ENCODE measurements around the gene MEIKIN.

MEIKIN gene

DNA sequence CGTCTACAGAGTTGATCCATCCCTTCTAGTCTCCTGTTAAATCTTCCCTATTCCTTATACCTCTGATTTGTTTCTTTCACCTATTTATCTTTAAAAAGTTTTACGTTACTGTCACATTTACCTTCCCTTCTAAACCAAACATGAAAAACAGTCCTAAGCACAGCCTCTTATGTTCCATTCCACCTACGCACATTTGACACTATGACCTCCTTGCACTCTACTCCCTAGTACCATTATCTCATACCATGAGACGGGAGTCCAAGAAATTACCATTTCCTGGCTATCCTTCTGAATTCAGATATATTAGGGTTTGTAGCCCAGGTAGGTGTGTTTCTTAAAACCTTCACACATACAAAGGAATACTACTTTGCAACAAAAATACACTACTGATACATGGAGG is 173.8 kb downstream of the MEIKIN start:
- H3K27ac ChIP-seq (ENCODE audit: low read depth, low read length): no peak overlapping the region
- no peak overlapping the region for H2AFZ ChIP-seq (ENCODE audit: low read length, unreplicated experiment)
- peaks cover 88% of the 10 kb centered on the region for H3K79me2 ChIP-seq (ENCODE audit: control insufficient read depth, insufficient read depth, low read length, unreplicated experiment)
- H3K36me3 ChIP-seq (ENCODE audit: insufficient read depth, low read length): peaks cover 6% of the 10 kb centered on the region; the same call in 1 of the 2 replicates
- H3K4me1 ChIP-seq (ENCODE audit: control insufficient read depth, insufficient read depth, low read length, unreplicated experiment): peaks cover 4% of the 10 kb centered on the region
- no peaks in the 10 kb centered on the region for H3K27me3 ChIP-seq (ENCODE audit: insufficient read depth, low read length)
- H3K4me3 ChIP-seq (ENCODE audit: low read depth, low read length): no peak overlapping the region

DNA sequence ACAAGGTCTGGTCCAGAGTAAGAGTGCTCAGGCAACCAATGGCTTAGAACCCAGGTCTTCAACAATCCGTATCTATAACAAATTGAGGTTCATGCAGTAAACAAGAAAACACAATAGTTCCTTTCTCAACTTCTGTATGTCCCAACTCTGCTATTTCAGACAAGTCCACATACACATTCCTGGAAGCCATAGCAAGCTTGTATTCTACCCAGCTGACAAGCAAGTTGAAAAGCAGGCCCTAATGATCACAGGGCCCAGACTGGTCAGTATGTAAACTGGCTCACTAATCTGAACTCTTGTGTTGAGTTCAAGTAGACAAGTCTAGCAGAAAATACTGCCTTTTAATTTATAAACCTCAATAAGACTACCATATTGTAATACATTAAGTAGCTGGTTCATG is 175.5 kb downstream of the MEIKIN start:
- Histone ChIP-seq H3K79me2 (ENCODE audit: control insufficient read depth, insufficient read depth, low read length, unreplicated experiment) (peaks cover 90% of the 10 kb centered on the region), H3K27ac (ENCODE audit: low read depth, low read length) (no peak overlapping the region), H3K4me3 (ENCODE audit: low read depth, low read length) (no peak overlapping the region), H3K4me1 (ENCODE audit: control insufficient read depth, insufficient read depth, low read length, unreplicated experiment) (no peaks in the 10 kb centered on the region), H3K36me3 (ENCODE audit: insufficient read depth, low read length) (no peaks in the 10 kb centered on the region; the same call in 1 of the 2 replicates), H2AFZ (ENCODE audit: low read length, unreplicated experiment) (no peak overlapping the region), H3K27me3 (ENCODE audit: insufficient read depth, low read length) (no peaks in the 10 kb centered on the region)

DNA sequence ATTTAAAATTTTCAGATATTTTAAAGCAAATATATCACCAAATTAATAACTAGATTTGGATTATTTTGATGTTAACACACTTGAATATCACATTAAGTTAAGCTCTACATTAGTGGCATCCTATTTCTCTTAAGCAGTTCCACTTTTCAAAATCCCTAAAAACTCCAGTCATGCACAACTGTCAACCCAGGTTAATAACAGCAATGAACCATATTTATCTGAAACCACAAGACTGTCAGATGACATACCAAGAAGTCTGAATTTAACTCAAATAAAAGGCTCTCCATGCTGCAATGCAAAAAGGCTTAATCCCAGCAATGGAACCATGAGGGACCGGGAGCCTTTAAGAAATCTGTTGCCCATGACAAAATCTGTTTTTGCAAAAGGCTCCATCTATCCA is 176.1 kb downstream of the MEIKIN start:
- H3K4me3 ChIP-seq (ENCODE audit: low read depth, low read length): no peak overlapping the region
- H3K79me2 ChIP-seq (ENCODE audit: control insufficient read depth, insufficient read depth, low read length, unreplicated experiment): peaks cover 91% of the 10 kb centered on the region
- no peak overlapping the region for H3K27ac ChIP-seq (ENCODE audit: low read depth, low read length)
- H3K36me3 ChIP-seq (ENCODE audit: insufficient read depth, low read length): peaks cover 5% of the 10 kb centered on the region; the same call in 1 of the 2 replicates
- no peaks in the 10 kb centered on the region for H3K27me3 ChIP-seq (ENCODE audit: insufficient read depth, low read length)
- no peaks in the 10 kb centered on the region for H3K4me1 ChIP-seq (ENCODE audit: control insufficient read depth, insufficient read depth, low read length, unreplicated experiment)
- no peak overlapping the region for H2AFZ ChIP-seq (ENCODE audit: low read length, unreplicated experiment)

DNA sequence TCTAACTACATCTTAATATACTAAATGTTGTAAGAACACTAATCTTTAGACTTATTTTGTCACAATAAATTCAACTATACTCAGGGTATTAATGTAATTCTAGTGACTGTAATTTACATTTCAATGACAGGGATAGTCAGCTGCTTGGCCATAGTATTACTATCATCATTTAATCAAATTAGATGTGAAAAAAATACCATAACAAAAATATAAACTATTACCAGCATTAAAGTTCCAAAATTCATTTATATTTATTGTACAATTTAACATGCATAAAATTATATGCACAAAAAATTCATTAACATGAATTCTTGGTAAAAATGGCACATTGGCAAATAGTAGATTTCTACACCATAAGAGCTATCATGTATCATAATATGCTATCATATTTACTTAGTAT is 177.6 kb downstream of the MEIKIN start:
- no peak overlapping the region for H3K27ac ChIP-seq (ENCODE audit: low read depth, low read length)
- H3K4me1 ChIP-seq (ENCODE audit: control insufficient read depth, insufficient read depth, low read length, unreplicated experiment): no peaks in the 10 kb centered on the region
- H3K4me3 ChIP-seq (ENCODE audit: low read depth, low read length): no peak overlapping the region
- peaks cover 6% of the 10 kb centered on the region; the same call in 1 of the 2 replicates for H3K36me3 ChIP-seq (ENCODE audit: insufficient read depth, low read length)
- no peak overlapping the region for H2AFZ ChIP-seq (ENCODE audit: low read length, unreplicated experiment)
- peaks cover 91% of the 10 kb centered on the region for H3K79me2 ChIP-seq (ENCODE audit: control insufficient read depth, insufficient read depth, low read length, unreplicated experiment)
- H3K27me3 ChIP-seq (ENCODE audit: insufficient read depth, low read length): no peaks in the 10 kb centered on the region

DNA sequence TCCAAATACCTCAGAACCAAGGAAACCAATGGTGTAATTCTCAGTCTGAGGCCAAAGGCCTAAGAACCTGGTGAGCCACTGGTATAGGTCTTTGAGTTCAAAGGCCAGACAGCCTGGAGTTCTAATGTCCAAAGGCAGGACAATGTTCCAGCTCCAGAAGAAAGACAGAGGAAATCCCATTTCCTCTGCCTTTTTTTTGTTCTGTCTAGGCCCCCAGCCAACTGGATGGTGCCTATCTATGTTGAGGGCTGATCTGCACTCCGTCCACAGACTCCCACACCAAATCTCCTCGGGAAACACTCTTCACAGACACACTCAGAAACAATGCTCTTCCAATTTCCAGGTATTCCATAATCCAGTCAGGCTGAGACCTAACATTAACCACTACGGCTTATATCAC is 178.8 kb downstream of the MEIKIN start:
- H3K79me2 ChIP-seq (ENCODE audit: control insufficient read depth, insufficient read depth, low read length, unreplicated experiment): peaks cover 91% of the 10 kb centered on the region
- H3K27me3 ChIP-seq (ENCODE audit: insufficient read depth, low read length): no peaks in the 10 kb centered on the region
- H3K36me3 ChIP-seq (ENCODE audit: insufficient read depth, low read length): peaks cover 6% of the 10 kb centered on the region; the same call in 1 of the 2 replicates
- H3K4me1 ChIP-seq (ENCODE audit: control insufficient read depth, insufficient read depth, low read length, unreplicated experiment): no peaks in the 10 kb centered on the region
- no peak overlapping the region for H3K4me3 ChIP-seq (ENCODE audit: low read depth, low read length)
- H2AFZ ChIP-seq (ENCODE audit: low read length, unreplicated experiment): no peak overlapping the region
- no peak overlapping the region for H3K27ac ChIP-seq (ENCODE audit: low read depth, low read length)

DNA sequence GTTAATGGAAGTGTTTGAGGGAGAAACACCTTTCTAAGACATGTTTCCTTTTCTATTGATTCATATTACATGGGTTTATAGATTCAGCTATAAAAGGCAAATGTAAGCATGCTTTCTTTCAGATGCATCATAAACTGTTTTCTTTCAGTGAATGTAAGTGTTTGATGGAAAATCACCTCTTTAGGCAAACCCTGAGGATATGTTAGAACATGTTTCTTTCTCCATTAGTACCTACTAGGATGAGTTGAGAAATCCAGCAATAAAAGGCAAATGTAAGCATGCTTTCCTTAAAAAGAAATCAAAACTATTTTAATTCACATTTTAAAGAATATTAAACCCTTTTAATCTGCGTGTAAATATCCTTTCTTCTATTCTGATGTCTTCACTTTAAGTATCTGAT is 180.2 kb downstream of the MEIKIN start:
- peaks cover 92% of the 10 kb centered on the region for H3K79me2 ChIP-seq (ENCODE audit: control insufficient read depth, insufficient read depth, low read length, unreplicated experiment)
- H3K27me3 ChIP-seq (ENCODE audit: insufficient read depth, low read length): no peaks in the 10 kb centered on the region
- no peaks in the 10 kb centered on the region for H3K4me1 ChIP-seq (ENCODE audit: control insufficient read depth, insufficient read depth, low read length, unreplicated experiment)
- no peak overlapping the region for H2AFZ ChIP-seq (ENCODE audit: low read length, unreplicated experiment)
- H3K27ac ChIP-seq (ENCODE audit: low read depth, low read length): no peak overlapping the region
- H3K36me3 ChIP-seq (ENCODE audit: insufficient read depth, low read length): peaks cover 6% of the 10 kb centered on the region; the same call in 1 of the 2 replicates
- H3K4me3 ChIP-seq (ENCODE audit: low read depth, low read length): no peak overlapping the region

DNA sequence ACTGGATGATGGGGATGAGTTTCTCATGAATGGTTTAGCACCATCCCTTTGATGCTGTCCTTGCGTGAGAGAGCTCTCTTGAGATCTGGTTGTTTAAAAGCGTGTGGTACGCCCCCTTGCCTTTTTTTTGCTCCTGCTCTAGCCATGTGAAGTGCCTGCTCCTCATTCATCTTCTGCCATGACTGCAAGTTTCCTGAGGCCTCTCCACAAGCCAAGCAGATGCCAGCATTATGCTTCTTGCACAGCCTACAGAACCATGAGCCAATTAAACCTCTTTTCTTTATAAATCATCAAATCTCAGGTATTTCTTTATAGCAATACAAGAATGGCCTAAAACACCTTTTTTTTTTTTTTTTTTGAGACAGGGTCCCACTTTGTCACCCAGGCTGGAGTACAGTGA is 181.5 kb downstream of the MEIKIN start:
- H3K79me2 ChIP-seq (ENCODE audit: control insufficient read depth, insufficient read depth, low read length, unreplicated experiment): peaks cover 93% of the 10 kb centered on the region
- no peak overlapping the region for H3K27ac ChIP-seq (ENCODE audit: low read depth, low read length)
- H3K4me1 ChIP-seq (ENCODE audit: control insufficient read depth, insufficient read depth, low read length, unreplicated experiment): no peaks in the 10 kb centered on the region
- no peaks in the 10 kb centered on the region for H3K27me3 ChIP-seq (ENCODE audit: insufficient read depth, low read length)
- H3K4me3 ChIP-seq (ENCODE audit: low read depth, low read length): no peak overlapping the region
- peaks cover 6% of the 10 kb centered on the region; the same call in 1 of the 2 replicates for H3K36me3 ChIP-seq (ENCODE audit: insufficient read depth, low read length)
- H2AFZ ChIP-seq (ENCODE audit: low read length, unreplicated experiment): no peak overlapping the region

DNA sequence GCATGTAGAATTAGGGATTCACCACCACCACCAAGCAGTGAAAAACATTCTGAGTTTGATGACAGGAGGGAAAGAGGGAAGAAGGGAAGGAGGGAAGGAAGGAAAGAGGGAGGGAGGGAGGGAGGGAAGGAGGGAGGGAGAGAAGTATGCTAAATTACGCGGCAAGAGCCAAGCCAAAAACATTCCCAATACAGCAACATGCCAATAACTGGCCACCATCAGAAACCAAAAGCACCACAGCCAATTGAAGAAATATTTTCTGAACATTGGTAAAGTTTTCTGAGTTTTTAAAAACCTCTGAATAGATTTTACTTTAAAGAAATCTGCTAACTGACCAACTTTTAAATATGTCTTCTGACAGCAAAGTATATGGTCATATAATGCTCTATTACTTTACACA is 184.7 kb downstream of the MEIKIN start:
- Histone ChIP-seq H3K79me2 (ENCODE audit: control insufficient read depth, insufficient read depth, low read length, unreplicated experiment) (peaks cover 99% of the 10 kb centered on the region), H2AFZ (ENCODE audit: low read length, unreplicated experiment) (no peak overlapping the region), H3K27me3 (ENCODE audit: insufficient read depth, low read length) (no peaks in the 10 kb centered on the region), H3K36me3 (ENCODE audit: insufficient read depth, low read length) (0 out of 2 replicates have a peak, but pooled peaks cover 6% of the 10 kb centered on the region), H3K4me1 (ENCODE audit: control insufficient read depth, insufficient read depth, low read length, unreplicated experiment) (peaks cover 4% of the 10 kb centered on the region), H3K4me3 (ENCODE audit: low read depth, low read length) (no peak overlapping the region), H3K27ac (ENCODE audit: low read depth, low read length) (no peak overlapping the region)

DNA sequence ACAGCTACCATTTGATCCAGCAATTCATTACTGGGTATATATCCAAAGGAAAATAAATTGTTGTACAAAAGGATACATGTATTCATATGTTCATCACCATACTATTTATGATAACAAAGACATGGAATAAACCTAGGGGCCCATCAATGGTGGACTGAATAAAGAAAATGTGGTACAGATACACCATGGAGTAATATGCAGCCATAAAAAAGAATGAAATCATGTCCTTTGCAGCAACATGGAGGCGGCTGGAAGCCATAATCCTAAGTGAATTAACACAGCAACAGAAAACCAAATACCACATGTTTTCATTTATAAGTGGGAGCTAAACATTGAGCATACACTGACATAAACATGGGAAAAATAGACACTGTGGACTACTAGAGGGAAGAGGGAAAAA is 185.8 kb downstream of the MEIKIN start:
- peaks cover 100% of the 10 kb centered on the region for H3K79me2 ChIP-seq (ENCODE audit: control insufficient read depth, insufficient read depth, low read length, unreplicated experiment)
- no peaks in the 10 kb centered on the region for H3K27me3 ChIP-seq (ENCODE audit: insufficient read depth, low read length)
- H3K4me3 ChIP-seq (ENCODE audit: low read depth, low read length): no peak overlapping the region
- H3K27ac ChIP-seq (ENCODE audit: low read depth, low read length): no peak overlapping the region
- H2AFZ ChIP-seq (ENCODE audit: low read length, unreplicated experiment): no peak overlapping the region
- H3K4me1 ChIP-seq (ENCODE audit: control insufficient read depth, insufficient read depth, low read length, unreplicated experiment): peaks cover 4% of the 10 kb centered on the region
- H3K36me3 ChIP-seq (ENCODE audit: insufficient read depth, low read length): 0 out of 2 replicates have a peak, but pooled peaks cover 5% of the 10 kb centered on the region

DNA sequence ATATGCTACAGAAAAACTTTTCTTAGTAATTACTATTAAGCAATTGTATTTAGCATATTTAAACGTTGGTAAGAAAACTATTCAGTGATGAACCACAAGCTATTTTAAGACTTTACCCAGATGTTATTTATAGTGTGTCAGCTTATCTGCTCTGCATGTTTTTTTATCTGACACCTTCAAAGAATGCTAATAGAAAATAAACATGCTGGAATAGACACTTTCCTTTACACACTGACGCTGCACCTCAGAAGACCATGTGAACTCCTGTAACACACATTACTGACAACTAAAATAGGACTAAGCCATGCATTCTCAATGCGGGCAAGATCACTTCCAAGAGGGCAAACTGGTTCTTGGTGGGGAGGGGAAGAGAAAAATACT is 187.0 kb downstream of the MEIKIN start:
- Histone ChIP-seq H2AFZ (ENCODE audit: low read length, unreplicated experiment) (no peak overlapping the region), H3K4me1 (ENCODE audit: control insufficient read depth, insufficient read depth, low read length, unreplicated experiment) (peaks cover 4% of the 10 kb centered on the region), H3K79me2 (ENCODE audit: control insufficient read depth, insufficient read depth, low read length, unreplicated experiment) (peaks cover 100% of the 10 kb centered on the region), H3K27ac (ENCODE audit: low read depth, low read length) (no peak overlapping the region), H3K27me3 (ENCODE audit: insufficient read depth, low read length) (no peaks in the 10 kb centered on the region), H3K4me3 (ENCODE audit: low read depth, low read length) (no peak overlapping the region), H3K36me3 (ENCODE audit: insufficient read depth, low read length) (no peaks in the 10 kb centered on the region)

DNA sequence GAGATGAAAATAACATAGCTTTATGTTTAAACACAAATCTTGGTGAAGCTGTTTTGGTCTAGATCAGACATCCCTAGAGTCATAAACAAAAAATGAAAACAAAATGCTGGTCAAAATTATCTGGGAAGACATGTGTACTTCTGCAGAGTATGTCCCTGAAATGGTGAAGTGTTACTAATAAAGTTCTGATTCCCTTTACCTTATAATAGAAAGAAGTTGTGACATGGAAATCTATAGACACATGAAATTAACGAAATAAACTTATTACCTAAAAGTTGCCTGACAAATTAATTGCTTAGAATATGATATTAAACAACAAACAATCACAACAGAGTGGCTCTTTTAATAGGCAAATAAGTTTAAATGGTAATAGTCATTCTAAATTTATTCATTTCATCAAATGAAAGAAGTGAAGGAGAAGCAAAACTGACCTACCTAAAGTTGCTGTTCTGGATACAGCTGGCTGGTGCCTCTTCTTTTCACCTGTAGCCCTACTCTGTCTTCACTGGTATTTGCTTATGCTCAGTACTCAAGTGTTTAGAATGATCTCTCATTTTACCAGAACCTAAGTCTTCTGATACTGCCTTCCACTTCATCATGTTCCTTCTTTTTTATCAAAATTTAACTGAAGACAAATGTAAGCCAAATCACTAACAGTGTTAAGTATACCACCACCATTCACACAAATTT is 187.5 kb downstream of the MEIKIN start:
- Histone ChIP-seq H3K36me3 (ENCODE audit: insufficient read depth, low read length) (no peaks in the 10 kb centered on the region), H3K4me1 (ENCODE audit: control insufficient read depth, insufficient read depth, low read length, unreplicated experiment) (peaks cover 4% of the 10 kb centered on the region), H3K27ac (ENCODE audit: low read depth, low read length) (no peak overlapping the region), H3K4me3 (ENCODE audit: low read depth, low read length) (no peak overlapping the region), H2AFZ (ENCODE audit: low read length, unreplicated experiment) (no peak overlapping the region), H3K27me3 (ENCODE audit: insufficient read depth, low read length) (no peaks in the 10 kb centered on the region), H3K79me2 (ENCODE audit: control insufficient read depth, insufficient read depth, low read length, unreplicated experiment) (peaks cover 99% of the 10 kb centered on the region)

Data from ACC112 (cell line).